Hair follicular keratinocyte (primary cell): ENCODE data around the gene MEIOC. TPM values are rescaled to one million over a fixed set of nuclear protein-coding genes. Genes with fewer than 3 reads are reported as not detected.

Experiments used
- total RNA-seq: library from RNA; depleted of rRNA; stranded (reverse); fragments of >200 nt; gene quantifications from 2 replicates; pipeline ENCODE4 v1.2.3, GENCODE V29; 2015

MEIOC gene
- total RNA-seq, result under 0.01 TPM in 1 of 2 replicates, not detected in the other

DNA sequence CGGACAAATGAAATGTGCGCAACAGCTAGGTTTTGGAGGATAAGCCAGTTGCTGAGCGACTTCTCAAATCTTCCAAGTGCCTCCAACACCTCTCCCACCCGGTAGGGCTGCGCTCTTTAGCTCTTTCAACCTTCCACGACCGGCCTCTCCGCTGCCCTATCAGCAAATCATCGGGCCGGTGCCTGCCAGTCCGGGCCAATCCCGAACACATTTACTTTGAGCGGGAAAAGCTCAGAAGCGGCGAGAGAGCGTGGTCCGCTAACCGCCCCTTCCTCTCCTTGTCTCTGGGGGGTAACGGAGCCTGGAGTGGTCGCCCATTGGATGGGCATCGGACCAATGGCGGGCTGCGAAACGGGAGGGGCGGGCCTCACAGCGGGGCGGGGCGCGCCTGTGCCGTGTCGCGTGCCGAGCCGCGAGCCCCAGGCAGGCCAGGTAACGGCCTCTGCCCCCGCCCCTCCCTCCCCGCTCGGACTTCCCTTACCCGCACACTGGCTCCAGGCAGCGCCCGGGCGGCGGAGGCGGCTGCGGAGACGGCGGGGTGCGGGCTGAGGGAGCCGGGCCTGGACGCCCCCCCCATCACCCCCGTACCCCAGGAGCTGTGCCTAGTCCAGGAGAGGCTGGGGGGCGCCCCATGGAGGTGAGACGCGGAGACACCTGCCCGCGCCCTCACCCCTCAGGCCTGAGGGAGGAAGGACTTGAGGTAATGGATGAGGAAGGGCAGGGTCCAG is at the start of gene MEIOC:
TSS of gene MEIOC (plus strand) at position 486 of the 728 bp plus-strand sequence. CDS start at position 632, 146 bp downstream.

DNA sequence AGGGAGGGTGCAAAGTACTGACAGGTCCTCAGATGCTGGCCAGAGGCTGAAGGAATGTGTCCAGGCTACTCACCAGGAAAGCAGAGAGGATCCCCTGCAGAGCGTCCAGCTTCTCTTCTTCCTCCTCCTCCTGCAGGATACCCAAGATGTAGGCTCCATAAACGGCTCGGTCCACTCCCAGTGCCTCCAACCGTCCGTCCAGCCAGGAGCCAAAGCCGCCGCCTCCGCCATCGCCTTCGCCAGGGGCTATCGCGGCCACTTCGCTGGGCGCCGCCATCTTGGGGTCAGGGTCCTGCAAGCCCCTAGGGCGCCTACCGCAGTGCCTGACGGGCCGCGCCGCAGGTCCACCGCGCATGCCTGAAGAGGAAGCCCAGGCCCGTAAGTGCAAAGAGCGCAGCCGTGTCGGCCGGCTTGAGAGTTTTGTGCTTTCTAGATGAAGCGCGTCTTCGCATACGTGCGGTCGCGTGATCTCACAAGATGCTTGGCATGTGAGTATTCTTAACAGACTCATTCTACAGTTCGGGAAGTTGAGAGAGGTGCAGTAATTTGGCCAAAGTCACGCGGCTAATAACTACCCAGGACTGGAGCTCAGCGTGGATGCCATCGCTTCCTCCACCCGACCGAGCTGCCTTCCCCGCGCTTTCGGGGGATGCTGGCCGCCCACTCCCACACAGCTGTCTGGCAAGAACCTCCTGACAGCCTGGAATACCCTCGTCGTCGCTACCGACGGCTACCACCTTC is 33.4 kb downstream of the MEIOC start, which contains the start of gene CCDC43:
TSS of gene CCDC43 (minus strand) at position 300 of the 741 bp plus-strand sequence. CDS start at position 277, 23 bp downstream.

GRCh38 chr17:44708401-44709263 is 52.4 kb downstream of the MEIOC start, which contains the start of gene DBF4B:
DBF4B (plus strand) TSS chr17:44708665; CDS start chr17:44708821, 156 bp downstream.

Other genes with a start within 250 kb of the MEIOC start
- gene GPATCH8, start 153.1 kb upstream of the MEIOC start, total RNA-seq, result 12.7 and 14.9 TPM in 2 replicates
- 1.6 and 4.9 TPM in 2 replicates for gene FZD2, start 99.0 kb upstream of the MEIOC start, total RNA-seq
- gene CCDC43, start 33.3 kb downstream of the MEIOC start, total RNA-seq, result 25.8 and 28.4 TPM in 2 replicates
- gene DBF4B, start 52.2 kb downstream of the MEIOC start, total RNA-seq, result 5.0 and 9.3 TPM in 2 replicates
- 0.08 TPM in 2 replicates for gene ADAM11, start 102.5 kb downstream of the MEIOC start, total RNA-seq
- gene GJC1, start 173.8 kb downstream of the MEIOC start, total RNA-seq, result 5.7 and 6.6 TPM in 2 replicates
- gene HIGD1B, start 191.4 kb downstream of the MEIOC start, total RNA-seq, result not detected in 2 replicates
- 51.5 and 109 TPM in 2 replicates for gene EFTUD2, start 243.0 kb downstream of the MEIOC start, total RNA-seq